Stomach (tissue), 9 donors: ENCODE measurements around the gene ACCS. TPM values are rescaled to one million over a fixed set of nuclear protein-coding genes. Genes with fewer than 3 reads are reported as not detected.
A peak's percentile ranks its signal among the peaks of the same experiment; 100 is the strongest.

Experiments
- DNase-seq, 2 donors: peaks; one replicate each; pipeline versions ENCODE4 v3.0.0 to v3.0.0-alpha.2; 2013 to 2019
- H3K27ac ChIP-seq, 5 donors: fragments of 200-600 bp in 4 of 5; sonication (generic) in 4 of 5; one replicate each; pipeline ENCODE4 v1.5.1; 2013 to 2019; ENCODE audit warnings: mild to moderate bottlenecking in 1 of 5, moderate library complexity in 1 of 5
- H3K27me3 ChIP-seq, 3 donors: fragments of 200-600 bp; sonication (generic); one replicate each; pipeline ENCODE4 v1.5.1; 2017 to 2019; ENCODE audit warnings: mixed run types in 1 of 3
- H3K36me3 ChIP-seq, 4 donors: fragments of 200-600 bp; sonication (generic); 1 replicate in 3 of 4; 2 replicates in 1 of 4; pipeline ENCODE4 v1.5.1; 2016 to 2019
- H3K4me1 ChIP-seq, 4 donors: fragments of 200-600 bp; sonication (generic); one replicate each; pipeline ENCODE4 v1.5.1; 2016 to 2019
- H3K4me3 ChIP-seq, 4 donors: fragments of 200-600 bp; sonication (generic) in 3 of 4; one replicate each; pipeline ENCODE4 v1.5.1; 2016 to 2019; ENCODE audit warnings: mild to moderate bottlenecking in 1 of 4
- H3K9me3 ChIP-seq, 4 donors: fragments of 200-600 bp; sonication (generic); one replicate each; pipeline ENCODE4 v1.5.1; 2016 to 2019
- EP300 ChIP-seq: sonication (generic); formaldehyde crosslinking; IDR thresholded peaks from one replicate; pipeline ENCODE4 v1.6.1; 2017; ENCODE audit warnings: antibody characterized with exemption
- POLR2A ChIP-seq, 4 donors: fragments of 450-650 bp; IDR thresholded peaks; one replicate each; pipeline ENCODE4 v1.6.1; 2016; ENCODE audit warnings: antibody characterized with exemption in 4 of 4, control low read depth in 2 of 4, mild to moderate bottlenecking in 1 of 4, moderate library complexity in 1 of 4
- POLR2AphosphoS5 ChIP-seq, 3 donors: sonication (generic); formaldehyde crosslinking; IDR thresholded peaks; one replicate each; pipeline ENCODE4 v1.6.1; 2016; ENCODE audit warnings: antibody characterized with exemption in 3 of 3
- WGBS, 5 donors: extraction: QIAGEN DNeasy Blood & Tissue Kit in 3 of 5; methylation state at CpG; one replicate each; pipeline versions ENCODE4 v1.1.5 to v1.1.7; 2013 to 2018; 5-methylcytosine and 5-hydroxymethylcytosine counted together
- intact Hi-C: fragments of 100-400 bp; cut with DNase I; formaldehyde crosslinking; loops from one replicate; pipeline ENCODE4 v1.15.1; 2023; ENCODE audit warnings: low total_unique reads
- polyA plus RNA-seq, 3 donors: library from polyadenylated mRNA; stranded (reverse); fragments of 200-250 nt; gene quantifications; one replicate each; pipeline ENCODE4 v1.2.3, GENCODE V29; 2013
- total RNA-seq, 5 donors: library from RNA; depleted of rRNA; stranded (reverse); fragments of >200 nt; gene quantifications; one replicate each; pipeline versions ENCODE4 v1.1.0 to v1.2.3, GENCODE V29; 2014 to 2016
- TF ChIP-seq, protein P1 (sequence below), 7 experiments: fragments of 450-650 bp in 4 of 7; fragments of 200-600 bp in 3 of 7; sonication (generic) in 3 of 7; IDR thresholded peaks; one replicate each; pipeline ENCODE4 v1.5.1; 2016 to 2019; ENCODE audit warnings: antibody characterized with exemption in 7 of 7, control low read depth in 2 of 7, mild to moderate bottlenecking in 1 of 7
- donor health status: healthy with polysubstance abuse.
- donor health status: Bipolar disorder and iron deficiency.
- donor health status: healthy.

ACCS gene
- total and polyA plus RNA-seq, 8 donors, result 14.7 to 71.1 (median 28.0) TPM

DNA sequence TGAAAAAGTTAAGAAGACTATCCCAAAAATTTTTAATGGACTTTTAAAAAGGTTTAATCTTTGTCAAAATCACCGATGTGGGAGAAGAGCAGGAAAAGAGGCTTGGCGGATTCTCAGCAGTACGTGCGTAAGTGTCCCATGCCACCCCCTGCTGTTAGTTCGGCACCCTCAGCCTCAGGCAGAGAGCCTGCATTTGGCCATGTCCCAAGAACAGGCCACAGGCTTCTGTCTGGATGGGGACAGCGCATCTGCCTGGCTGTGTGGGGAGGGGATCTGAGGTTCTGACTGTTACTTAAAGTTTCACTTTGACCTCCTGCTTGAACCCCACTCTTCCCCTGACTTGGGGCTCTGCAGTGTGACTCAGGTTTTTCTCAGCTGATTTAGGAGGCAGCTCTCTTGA, 64.7 kb downstream of the ACCS start:
- 75 to 94% (median 85%) methylated on average over 6 of the region's 6 CpGs for whole genome bisulfite sequencing, 5 donors
- no peaks in the 10 kb centered on the region for H3K4me1 ChIP-seq
- H3K27ac ChIP-seq, result no peak overlapping the region
- intact Hi-C loops, result no loop called here
- H3K4me3 ChIP-seq, result no peak overlapping the region
- peaks cover 33 to 88% (median 84%) of the 10 kb centered on the region in 4 donors for H3K36me3 ChIP-seq
- no peak for DNase-seq
- TF ChIP-seq, protein P1, sequence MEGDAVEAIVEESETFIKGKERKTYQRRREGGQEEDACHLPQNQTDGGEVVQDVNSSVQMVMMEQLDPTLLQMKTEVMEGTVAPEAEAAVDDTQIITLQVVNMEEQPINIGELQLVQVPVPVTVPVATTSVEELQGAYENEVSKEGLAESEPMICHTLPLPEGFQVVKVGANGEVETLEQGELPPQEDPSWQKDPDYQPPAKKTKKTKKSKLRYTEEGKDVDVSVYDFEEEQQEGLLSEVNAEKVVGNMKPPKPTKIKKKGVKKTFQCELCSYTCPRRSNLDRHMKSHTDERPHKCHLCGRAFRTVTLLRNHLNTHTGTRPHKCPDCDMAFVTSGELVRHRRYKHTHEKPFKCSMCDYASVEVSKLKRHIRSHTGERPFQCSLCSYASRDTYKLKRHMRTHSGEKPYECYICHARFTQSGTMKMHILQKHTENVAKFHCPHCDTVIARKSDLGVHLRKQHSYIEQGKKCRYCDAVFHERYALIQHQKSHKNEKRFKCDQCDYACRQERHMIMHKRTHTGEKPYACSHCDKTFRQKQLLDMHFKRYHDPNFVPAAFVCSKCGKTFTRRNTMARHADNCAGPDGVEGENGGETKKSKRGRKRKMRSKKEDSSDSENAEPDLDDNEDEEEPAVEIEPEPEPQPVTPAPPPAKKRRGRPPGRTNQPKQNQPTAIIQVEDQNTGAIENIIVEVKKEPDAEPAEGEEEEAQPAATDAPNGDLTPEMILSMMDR (IDR thresholded peaks at IDR 0.05), result no peak
- TF ChIP-seq EP300 (no peak), POLR2A (IDR thresholded peaks at IDR 0.05) (no peak), POLR2AphosphoS5 (IDR thresholded peaks at IDR 0.05) (no peak)
- H3K27me3 ChIP-seq, result no peaks in the 10 kb centered on the region
- H3K9me3 ChIP-seq, result no peaks in the 10 kb centered on the region

DNA sequence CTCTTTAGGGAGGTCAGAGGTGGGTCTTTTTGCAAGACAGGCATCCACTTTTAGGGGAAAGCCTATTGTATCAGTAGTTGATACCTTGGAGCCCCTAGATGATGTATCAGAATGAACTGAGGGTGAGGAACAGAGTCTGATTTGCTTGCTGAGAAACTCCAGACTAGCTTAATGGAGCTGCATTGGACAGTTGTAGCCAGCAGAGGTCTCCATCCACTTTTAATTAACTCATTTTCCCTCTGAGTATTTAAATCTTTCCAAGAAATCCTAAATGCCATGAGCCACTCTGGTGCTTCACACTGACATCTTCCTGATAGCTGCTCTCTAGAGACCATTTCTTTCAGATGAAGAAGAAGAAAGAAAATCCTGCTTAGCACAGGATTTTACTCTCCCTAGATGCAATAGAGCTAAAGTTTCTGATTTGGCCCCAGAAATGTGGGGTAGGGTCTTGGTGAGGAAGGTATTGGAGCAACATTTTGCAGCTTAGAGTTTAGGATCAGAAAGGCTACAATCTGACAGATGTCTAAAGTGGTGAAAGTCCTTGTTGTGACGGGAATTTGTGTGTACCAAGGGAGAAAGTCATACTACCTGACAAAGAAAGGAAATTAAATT, 67.4 kb downstream of the ACCS start:
- Histone ChIP-seq H3K9me3 (no peaks in the 10 kb centered on the region), H3K27ac (no peak overlapping the region), H3K36me3 (peaks cover 18 to 69% (median 63%) of the 10 kb centered on the region in 4 donors), H3K4me3 (no peak overlapping the region), H3K27me3 (no peaks in the 10 kb centered on the region), H3K4me1 (no peaks in the 10 kb centered on the region)
- peak in 1 of 2 donors; percentile 68 for DNase-seq
- TF ChIP-seq POLR2AphosphoS5 (IDR thresholded peaks at IDR 0.05) (no peak), EP300 (no peak)
- TF ChIP-seq, protein P1 (IDR thresholded peaks at IDR 0.05), result peak in 5 of 7 experiments; percentile 20 to 43 (median 34)
- intact Hi-C loops, result no loop called here
- WGBS, 5 donors, result 56 to 78% (median 59%) methylated on average over 1 of the region's 1 CpG

Other genes with a start within 250 kb of the ACCS start
- 100 to 1,000 TPM in 1 of 5 donors, 10 to 100 TPM in 4; 25.7 to 113 (median 37.4) TPM for gene ALKBH3, start 185.4 kb upstream of the ACCS start, total RNA-seq
- 10 to 100 TPM; 30.8 to 49.0 (median 31.4) TPM for gene ALKBH3, start 185.4 kb upstream of the ACCS start, polyA plus RNA-seq
- gene C11orf96, start 123.6 kb upstream of the ACCS start, total RNA-seq, result 100 to 1,000 TPM in 1 of 5 donors, 10 to 100 TPM in 4; 32.1 to 273 (median 55.4) TPM
- 100 to 1,000 TPM in 2 of 3 donors, 10 to 100 TPM in 1; 77.2 to 140 (median 131) TPM for gene C11orf96, start 123.6 kb upstream of the ACCS start, polyA plus RNA-seq
- not detected for gene ACCSL, start 18.3 kb upstream of the ACCS start, total RNA-seq
- gene ACCSL, start 18.3 kb upstream of the ACCS start, polyA plus RNA-seq, result not detected
- 10 to 100 TPM; 10.5 to 93.8 (median 49.1) TPM for gene EXT2, start 29.4 kb downstream of the ACCS start, total RNA-seq
- gene EXT2, start 29.4 kb downstream of the ACCS start, polyA plus RNA-seq, result 10 to 100 TPM; 11.8 to 16.0 (median 15.2) TPM
- not detected for gene ALX4, start 243.9 kb downstream of the ACCS start, total RNA-seq
- gene ALX4, start 243.9 kb downstream of the ACCS start, polyA plus RNA-seq, result not detected